ENCODE results near the gene POLR1G.

Gene POLR1G

DNA sequence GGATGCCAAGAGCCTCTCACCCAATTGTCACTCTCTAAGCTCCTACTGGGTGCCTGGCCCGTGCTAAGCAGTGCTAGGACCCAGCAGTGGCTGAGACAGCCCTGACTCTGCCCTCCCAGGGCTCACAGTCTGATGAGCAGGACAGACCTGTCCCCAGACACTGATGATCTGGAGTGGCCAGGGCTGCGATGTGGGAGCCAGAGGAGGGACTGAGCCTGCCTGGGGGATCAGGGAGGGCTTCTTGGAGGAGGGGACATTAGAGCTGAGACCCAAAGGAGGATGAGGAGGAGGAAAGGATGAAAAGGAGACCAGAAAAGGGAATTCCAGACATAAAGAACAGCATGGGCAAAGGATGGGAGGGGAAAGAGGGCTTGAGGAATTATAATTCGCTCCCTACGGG, 10.7 kb downstream of the POLR1G start:
- H3K27me3 ChIP-seq (ENCODE audit: control insufficient read depth, insufficient read depth, low read length), result no peaks in the 10 kb centered on the region
- H3K9ac ChIP-seq (ENCODE audit: low read length), result no peak overlapping the region
- H3K36me3 ChIP-seq (ENCODE audit: control insufficient read depth, insufficient read depth, low read length), result no peaks in the 10 kb centered on the region
- no peaks in the 10 kb centered on the region for H3K9me3 ChIP-seq (ENCODE audit: control insufficient read depth, low read length)
- no peak overlapping the region for H3K4me3 ChIP-seq (ENCODE audit: low read length)
- H3K4me1 ChIP-seq (ENCODE audit: control insufficient read depth, insufficient read depth, low read length), result no peaks in the 10 kb centered on the region

DNA sequence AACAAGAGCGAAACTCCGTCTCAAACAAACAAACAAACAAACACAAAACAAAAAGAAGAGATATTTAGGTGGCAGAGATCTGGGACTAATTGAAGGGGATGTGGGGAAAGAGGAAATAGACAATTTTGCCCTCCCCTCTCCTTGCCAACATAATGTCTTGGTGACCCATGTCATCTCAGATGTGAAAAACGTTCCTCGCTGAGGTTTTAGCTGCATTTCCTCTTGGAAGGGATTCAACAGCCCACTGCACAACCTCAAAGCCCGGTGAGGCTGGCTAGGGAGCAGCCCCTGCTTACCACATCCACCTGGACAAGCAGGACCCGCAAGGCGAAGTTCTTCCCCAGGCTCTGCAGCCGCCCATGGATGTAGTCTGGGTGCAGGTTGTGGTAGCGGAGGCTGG, 12.4 kb downstream of the POLR1G start:
- no peaks in the 10 kb centered on the region for H3K27me3 ChIP-seq (ENCODE audit: control insufficient read depth, insufficient read depth, low read length)
- H3K9me3 ChIP-seq (ENCODE audit: control insufficient read depth, low read length), result no peaks in the 10 kb centered on the region
- no peak overlapping the region for H3K4me3 ChIP-seq (ENCODE audit: low read length)
- H3K4me1 ChIP-seq (ENCODE audit: control insufficient read depth, insufficient read depth, low read length), result peaks cover 6% of the 10 kb centered on the region
- H3K36me3 ChIP-seq (ENCODE audit: control insufficient read depth, insufficient read depth, low read length), result no peaks in the 10 kb centered on the region
- H3K9ac ChIP-seq (ENCODE audit: low read length), result no peak overlapping the region

GRCh38 chr19:45419396-45419795, 13.0 kb downstream of the POLR1G start:
- peaks cover 6% of the 10 kb centered on the region for H3K4me1 ChIP-seq (ENCODE audit: control insufficient read depth, insufficient read depth, low read length)
- no peaks in the 10 kb centered on the region for H3K27me3 ChIP-seq (ENCODE audit: control insufficient read depth, insufficient read depth, low read length)
- H3K9ac ChIP-seq (ENCODE audit: low read length), result no peak overlapping the region
- no peaks in the 10 kb centered on the region for H3K36me3 ChIP-seq (ENCODE audit: control insufficient read depth, insufficient read depth, low read length)
- H3K4me3 ChIP-seq (ENCODE audit: low read length), result no peak overlapping the region
- no peaks in the 10 kb centered on the region for H3K9me3 ChIP-seq (ENCODE audit: control insufficient read depth, low read length)

- no peaks in the 10 kb centered on the region for H3K36me3 ChIP-seq (ENCODE audit: control insufficient read depth, insufficient read depth, low read length)
- no peak overlapping the region for H3K4me3 ChIP-seq (ENCODE audit: low read length)
- no peaks in the 10 kb centered on the region for H3K9me3 ChIP-seq (ENCODE audit: control insufficient read depth, low read length)
- peaks cover 6% of the 10 kb centered on the region for H3K4me1 ChIP-seq (ENCODE audit: control insufficient read depth, insufficient read depth, low read length)
- H3K9ac ChIP-seq (ENCODE audit: low read length), result no peak overlapping the region
- no peaks in the 10 kb centered on the region for H3K27me3 ChIP-seq (ENCODE audit: control insufficient read depth, insufficient read depth, low read length)
Measured at GRCh38 chr19:45419895-45420294, 13.5 kb downstream of the POLR1G start.

GRCh38 chr19:45420356-45420755, 13.9 kb downstream of the POLR1G start:
- H3K9me3 ChIP-seq (ENCODE audit: control insufficient read depth, low read length), result no peaks in the 10 kb centered on the region
- H3K9ac ChIP-seq (ENCODE audit: low read length), result no peak overlapping the region
- no peaks in the 10 kb centered on the region for H3K27me3 ChIP-seq (ENCODE audit: control insufficient read depth, insufficient read depth, low read length)
- H3K36me3 ChIP-seq (ENCODE audit: control insufficient read depth, insufficient read depth, low read length), result no peaks in the 10 kb centered on the region
- peaks cover 6% of the 10 kb centered on the region for H3K4me1 ChIP-seq (ENCODE audit: control insufficient read depth, insufficient read depth, low read length)
- H3K4me3 ChIP-seq (ENCODE audit: low read length), result no peak overlapping the region

DNA sequence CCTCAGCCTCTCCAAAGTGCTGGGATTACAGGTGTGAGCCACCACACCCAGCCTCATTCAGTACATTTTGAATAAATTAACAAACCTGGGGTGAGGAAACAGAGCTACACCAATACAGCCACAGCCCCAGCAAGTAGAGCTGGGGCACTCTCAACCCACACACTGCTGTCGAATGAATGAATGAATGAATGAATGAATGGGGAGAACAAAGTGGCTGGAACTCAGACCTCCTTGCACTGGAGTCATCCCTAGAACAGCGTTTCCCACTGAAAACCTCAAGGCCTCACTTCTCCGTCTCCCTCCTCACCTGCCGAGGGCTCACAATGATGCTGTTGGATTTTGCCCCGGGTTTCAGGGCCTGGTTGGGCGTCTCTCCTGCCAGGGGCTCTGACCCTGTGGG, 14.4 kb downstream of the POLR1G start:
- Histone ChIP-seq H3K4me3 (ENCODE audit: low read length) (no peak overlapping the region), H3K4me1 (ENCODE audit: control insufficient read depth, insufficient read depth, low read length) (peaks cover 6% of the 10 kb centered on the region), H3K27me3 (ENCODE audit: control insufficient read depth, insufficient read depth, low read length) (no peaks in the 10 kb centered on the region), H3K9me3 (ENCODE audit: control insufficient read depth, low read length) (no peaks in the 10 kb centered on the region), H3K9ac (ENCODE audit: low read length) (no peak overlapping the region), H3K36me3 (ENCODE audit: control insufficient read depth, insufficient read depth, low read length) (no peaks in the 10 kb centered on the region)

DNA sequence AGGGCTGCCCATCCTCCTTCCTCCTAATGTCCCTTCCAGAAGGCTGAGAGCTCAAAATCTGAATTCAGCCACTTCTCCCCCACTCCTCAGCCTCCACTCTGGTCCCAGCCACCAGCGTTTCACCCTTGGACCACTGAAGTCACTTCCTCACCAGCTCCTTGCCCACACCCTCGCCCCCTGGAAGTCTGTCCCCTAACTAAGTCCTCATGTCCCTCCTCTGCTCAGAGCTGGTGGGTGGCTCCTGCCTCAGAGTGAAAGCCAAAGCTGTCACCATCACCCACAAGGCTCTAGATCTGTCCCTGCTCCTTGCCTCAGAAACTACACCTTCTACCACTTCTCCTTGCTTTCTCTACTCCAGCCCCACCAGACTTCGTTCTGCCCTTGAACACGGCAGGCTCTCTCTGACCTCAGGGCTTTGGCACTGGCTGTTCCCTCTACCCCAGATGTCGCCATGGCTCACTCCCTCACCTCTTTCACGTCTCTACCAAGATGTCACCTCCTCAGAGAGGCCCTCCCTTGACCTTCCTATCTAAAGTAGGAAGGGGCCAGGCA, 15.6 kb downstream of the POLR1G start:
- no peaks in the 10 kb centered on the region for H3K27me3 ChIP-seq (ENCODE audit: control insufficient read depth, insufficient read depth, low read length)
- peaks cover 6% of the 10 kb centered on the region for H3K4me1 ChIP-seq (ENCODE audit: control insufficient read depth, insufficient read depth, low read length)
- H3K9me3 ChIP-seq (ENCODE audit: control insufficient read depth, low read length), result no peaks in the 10 kb centered on the region
- no peaks in the 10 kb centered on the region for H3K36me3 ChIP-seq (ENCODE audit: control insufficient read depth, insufficient read depth, low read length)
- H3K9ac ChIP-seq (ENCODE audit: low read length), result no peak overlapping the region
- no peak overlapping the region for H3K4me3 ChIP-seq (ENCODE audit: low read length)

GRCh38 chr19:45423033-45423588, 16.7 kb downstream of the POLR1G start:
- Histone ChIP-seq H3K4me3 (ENCODE audit: low read length) (peak overlapping the region; percentile 43), H3K9me3 (ENCODE audit: control insufficient read depth, low read length) (no peaks in the 10 kb centered on the region), H3K9ac (ENCODE audit: low read length) (peak overlapping the region; percentile 63), H3K27me3 (ENCODE audit: control insufficient read depth, insufficient read depth, low read length) (no peaks in the 10 kb centered on the region), H3K36me3 (ENCODE audit: control insufficient read depth, insufficient read depth, low read length) (no peaks in the 10 kb centered on the region), H3K4me1 (ENCODE audit: control insufficient read depth, insufficient read depth, low read length) (peaks cover 6% of the 10 kb centered on the region)

DNA sequence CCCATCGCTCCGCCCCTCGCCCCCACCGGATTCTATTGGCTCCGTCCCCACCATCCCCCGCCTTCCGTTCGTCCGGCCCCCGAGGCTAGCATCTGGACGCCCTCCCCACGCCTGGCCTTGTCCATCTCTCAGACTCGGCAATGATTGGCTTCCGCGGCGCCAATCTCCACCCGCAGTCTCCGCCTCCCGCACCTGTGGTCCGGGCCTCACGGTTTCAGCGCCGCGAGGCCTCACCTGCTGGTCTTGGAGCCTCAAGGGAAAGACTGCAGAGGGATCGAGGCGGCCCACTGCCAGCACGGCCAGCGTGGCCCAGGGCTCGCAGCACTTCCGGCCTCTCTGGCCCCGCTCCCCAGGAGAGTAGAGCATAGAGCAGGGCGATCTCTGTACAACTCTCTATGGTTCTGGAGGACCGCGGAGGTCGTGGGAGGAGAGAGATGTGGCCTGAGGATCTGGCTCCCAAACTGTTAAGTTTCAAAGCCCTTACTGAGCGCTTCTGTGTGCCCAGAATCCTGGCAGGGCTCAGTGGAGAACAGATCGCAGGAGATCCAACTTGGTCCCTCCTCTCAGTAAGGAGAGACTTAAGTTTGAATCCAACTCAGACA, 17.2 kb downstream of the POLR1G start, which contains the start of gene ERCC1:
TSS of gene ERCC1 (minus strand) at position 329 of the 602 bp plus-strand sequence. CDS start 543 bp downstream, outside the sequence.
- H3K9me3 ChIP-seq (ENCODE audit: control insufficient read depth, low read length), result no peaks in the 10 kb centered on the region
- H3K27me3 ChIP-seq (ENCODE audit: control insufficient read depth, insufficient read depth, low read length), result peaks cover 5% of the 10 kb centered on the region
- peaks cover 11% of the 10 kb centered on the region for H3K4me1 ChIP-seq (ENCODE audit: control insufficient read depth, insufficient read depth, low read length)
- no peaks in the 10 kb centered on the region for H3K36me3 ChIP-seq (ENCODE audit: control insufficient read depth, insufficient read depth, low read length)
- H3K4me3 ChIP-seq (ENCODE audit: low read length), result peak within 1 kb of the TSS; percentile 43
- H3K9ac ChIP-seq (ENCODE audit: low read length), result peak within 1 kb of the TSS; percentile 63

- peak overlapping the region; percentile 43 for H3K4me3 ChIP-seq (ENCODE audit: low read length)
- H3K4me1 ChIP-seq (ENCODE audit: control insufficient read depth, insufficient read depth, low read length), result peaks cover 11% of the 10 kb centered on the region
- H3K36me3 ChIP-seq (ENCODE audit: control insufficient read depth, insufficient read depth, low read length), result no peaks in the 10 kb centered on the region
- H3K27me3 ChIP-seq (ENCODE audit: control insufficient read depth, insufficient read depth, low read length), result peaks cover 11% of the 10 kb centered on the region
- peak overlapping the region; percentile 63 for H3K9ac ChIP-seq (ENCODE audit: low read length)
- no peaks in the 10 kb centered on the region for H3K9me3 ChIP-seq (ENCODE audit: control insufficient read depth, low read length)
Measured at GRCh38 chr19:45424191-45425058, 18.0 kb downstream of the POLR1G start.

DNA sequence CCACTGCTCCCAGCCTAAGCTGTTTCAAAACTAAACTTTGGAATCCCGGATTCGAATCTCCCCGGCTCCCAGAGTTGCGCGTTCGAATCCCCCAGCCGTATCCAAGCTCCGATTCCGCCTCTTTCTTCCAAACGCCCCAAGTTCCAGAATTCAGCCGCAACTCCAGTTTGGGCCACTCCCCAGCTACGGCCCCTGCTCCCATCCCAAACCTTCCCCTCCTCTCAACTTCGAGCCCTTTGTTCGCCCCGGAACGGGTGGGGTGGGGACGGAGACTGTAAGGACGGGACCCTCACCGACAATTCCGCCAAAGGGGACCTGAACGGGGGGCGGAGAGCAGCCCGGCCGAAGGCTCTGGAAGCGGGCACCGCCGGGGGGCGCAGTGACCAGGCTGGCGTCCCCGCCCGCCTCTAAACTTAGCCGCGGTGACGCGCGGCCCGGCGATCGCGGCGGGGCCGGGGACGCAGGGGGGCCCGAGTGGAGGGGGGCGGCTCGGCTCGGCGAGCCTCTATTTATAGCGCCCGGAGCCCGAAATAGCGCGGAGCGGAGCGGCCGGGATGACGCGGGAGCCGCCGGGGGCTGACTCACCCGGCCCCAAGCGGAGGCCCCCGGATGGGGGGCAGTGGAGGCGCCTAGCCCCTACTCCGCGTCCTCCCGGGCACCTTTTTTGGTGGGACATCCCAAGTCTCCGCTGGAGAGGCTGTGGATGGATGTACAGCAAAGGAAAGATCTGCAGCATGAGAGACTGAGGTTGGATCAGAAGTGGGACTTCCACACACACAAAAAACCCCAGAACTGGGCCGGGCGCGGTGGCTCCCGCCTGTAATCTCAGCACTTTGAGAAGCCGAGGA, 22.2 kb downstream of the POLR1G start:
- Histone ChIP-seq H3K9me3 (ENCODE audit: control insufficient read depth, low read length) (no peaks in the 10 kb centered on the region), H3K9ac (ENCODE audit: low read length) (peak overlapping the region; percentile 47), H3K4me1 (ENCODE audit: control insufficient read depth, insufficient read depth, low read length) (peaks cover 5% of the 10 kb centered on the region), H3K27me3 (ENCODE audit: control insufficient read depth, insufficient read depth, low read length) (peaks cover 11% of the 10 kb centered on the region), H3K36me3 (ENCODE audit: control insufficient read depth, insufficient read depth, low read length) (no peaks in the 10 kb centered on the region), H3K4me3 (ENCODE audit: low read length) (no peak overlapping the region)

Measured in mucosa of stomach (tissue), 1 donor.